ENCODE measurements around the gene USP21. TPM values are rescaled to one million over a fixed set of nuclear protein-coding genes. Genes with fewer than 3 reads are reported as not detected.
A peak's percentile ranks its signal among the peaks of the same experiment; 100 is the strongest.

USP21 gene
- total RNA-seq, 1 experiment from 2014 or later = 43.9 TPM

DNA sequence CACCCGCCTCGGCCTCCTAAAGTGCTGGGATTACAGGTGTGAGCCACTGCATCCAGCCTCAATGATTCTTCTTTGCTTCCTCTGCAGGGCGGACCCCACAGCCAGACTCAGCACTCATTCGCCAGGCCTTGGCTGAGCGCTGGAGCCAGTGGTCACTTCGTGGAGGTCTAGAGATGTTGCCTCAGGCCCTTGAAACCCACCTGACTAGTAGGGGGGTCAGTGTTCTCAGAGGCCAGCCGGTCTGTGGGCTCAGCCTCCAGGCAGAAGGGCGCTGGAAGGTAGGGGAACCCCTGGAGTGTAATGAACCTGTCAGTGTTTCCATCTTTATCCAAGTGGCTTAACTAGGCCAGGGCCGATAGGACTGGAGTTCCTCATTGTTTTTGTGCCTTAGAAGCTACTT lies 9.6 kb downstream of the USP21 start:
- no peak overlapping the region for H3K9ac ChIP-seq (ENCODE audit: low read length)
- peaks cover 34% of the 10 kb centered on the region for H3K4me1 ChIP-seq (ENCODE audit: low read length)
- no peak overlapping the region for H3K4me3 ChIP-seq (ENCODE audit: low read length)
- H3K27ac ChIP-seq (ENCODE audit: low read length) = no peak overlapping the region
- no peaks in the 10 kb centered on the region for H4K20me1 ChIP-seq (ENCODE audit: insufficient read depth, low read depth, low read length)
- H3K4me2 ChIP-seq (ENCODE audit: low read depth, low read length, poor library complexity, severe bottlenecking) = no peak overlapping the region
- H3K9me3 ChIP-seq (ENCODE audit: low read length) = no peaks in the 10 kb centered on the region
- peaks cover 24% of the 10 kb centered on the region for H3K36me3 ChIP-seq (ENCODE audit: insufficient read depth, low read length)
- H3K9me2 ChIP-seq (replicated peaks; ENCODE audit: insufficient read depth, low read length) = no peaks in the 10 kb centered on the region
- H3K27me3 ChIP-seq (ENCODE audit: low read length) = no peaks in the 10 kb centered on the region
- DNase-seq = no peak
- H3K79me2 ChIP-seq (ENCODE audit: low read length) = peaks cover 11% of the 10 kb centered on the region
- no peak overlapping the region for H2AFZ ChIP-seq (ENCODE audit: low read length)

DNA sequence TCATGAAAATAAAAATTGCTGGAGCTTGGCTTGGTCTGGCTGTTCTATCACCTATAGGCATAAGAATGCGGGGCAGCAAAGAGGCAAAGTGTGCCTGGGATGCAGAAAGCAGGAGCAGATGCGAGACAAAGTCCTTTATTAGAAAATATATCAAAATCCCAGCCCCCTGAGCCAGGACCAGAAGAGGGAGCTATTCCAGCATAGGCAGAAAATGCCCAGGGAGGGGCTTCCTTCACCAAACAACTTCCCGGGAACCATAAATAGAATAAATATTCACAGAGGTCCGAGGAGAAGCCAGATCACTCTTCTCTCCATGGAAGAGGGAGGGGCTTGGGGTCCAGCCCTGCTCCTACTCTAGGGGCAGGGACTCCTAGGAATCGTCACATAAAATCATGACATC lies 11.9 kb downstream of the USP21 start:
- Histone ChIP-seq H3K9ac (ENCODE audit: low read length) (0 out of 2 replicates have a peak overlapping the region, but pooled peaks have one; percentile 24), H3K79me2 (ENCODE audit: low read length) (peaks cover 19% of the 10 kb centered on the region), H3K9me2 (replicated peaks; ENCODE audit: insufficient read depth, low read length) (no peaks in the 10 kb centered on the region), H3K4me1 (ENCODE audit: low read length) (peaks cover 22% of the 10 kb centered on the region), H4K20me1 (ENCODE audit: insufficient read depth, low read depth, low read length) (no peaks in the 10 kb centered on the region), H3K27ac (ENCODE audit: low read length) (no peak overlapping the region), H3K9me3 (ENCODE audit: low read length) (no peaks in the 10 kb centered on the region), H3K4me2 (ENCODE audit: low read depth, low read length, poor library complexity, severe bottlenecking) (no peak overlapping the region), H3K4me3 (ENCODE audit: low read length) (no peak overlapping the region), H3K27me3 (ENCODE audit: low read length) (no peaks in the 10 kb centered on the region), H3K36me3 (ENCODE audit: insufficient read depth, low read length) (peaks cover 24% of the 10 kb centered on the region), H2AFZ (ENCODE audit: low read length) (no peak overlapping the region)
- DNase-seq = no peak

DNA sequence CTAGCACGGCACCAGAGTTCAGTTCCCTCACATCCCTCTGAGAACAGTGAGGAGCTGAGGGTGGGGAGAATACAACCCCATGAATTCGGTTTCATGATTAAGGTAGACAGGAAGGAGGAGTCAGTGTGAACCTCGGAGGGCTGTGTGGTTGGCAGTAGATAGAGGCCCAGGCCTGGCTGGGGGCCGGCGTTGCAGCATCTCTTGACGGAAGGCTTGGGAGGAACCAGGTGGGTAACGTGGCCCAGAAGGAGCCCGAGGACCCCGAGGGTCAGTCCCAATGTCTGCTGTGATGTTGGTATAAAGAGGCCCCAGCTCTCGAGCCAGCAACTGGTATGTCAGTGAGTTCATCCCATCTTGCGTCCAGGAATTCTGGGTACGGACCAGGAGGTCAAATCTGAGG lies 12.4 kb downstream of the USP21 start:
- Histone ChIP-seq H3K4me3 (ENCODE audit: low read length) (no peak overlapping the region), H3K9me2 (replicated peaks; ENCODE audit: insufficient read depth, low read length) (no peaks in the 10 kb centered on the region), H2AFZ (ENCODE audit: low read length) (no peak overlapping the region), H3K79me2 (ENCODE audit: low read length) (peaks cover 24% of the 10 kb centered on the region), H4K20me1 (ENCODE audit: insufficient read depth, low read depth, low read length) (no peaks in the 10 kb centered on the region), H3K4me1 (ENCODE audit: low read length) (peaks cover 24% of the 10 kb centered on the region), H3K4me2 (ENCODE audit: low read depth, low read length, poor library complexity, severe bottlenecking) (no peak overlapping the region), H3K36me3 (ENCODE audit: insufficient read depth, low read length) (peaks cover 24% of the 10 kb centered on the region), H3K9ac (ENCODE audit: low read length) (no peak overlapping the region), H3K27ac (ENCODE audit: low read length) (no peak overlapping the region), H3K9me3 (ENCODE audit: low read length) (no peaks in the 10 kb centered on the region), H3K27me3 (ENCODE audit: low read length) (no peaks in the 10 kb centered on the region)
- no peak for DNase-seq

DNA sequence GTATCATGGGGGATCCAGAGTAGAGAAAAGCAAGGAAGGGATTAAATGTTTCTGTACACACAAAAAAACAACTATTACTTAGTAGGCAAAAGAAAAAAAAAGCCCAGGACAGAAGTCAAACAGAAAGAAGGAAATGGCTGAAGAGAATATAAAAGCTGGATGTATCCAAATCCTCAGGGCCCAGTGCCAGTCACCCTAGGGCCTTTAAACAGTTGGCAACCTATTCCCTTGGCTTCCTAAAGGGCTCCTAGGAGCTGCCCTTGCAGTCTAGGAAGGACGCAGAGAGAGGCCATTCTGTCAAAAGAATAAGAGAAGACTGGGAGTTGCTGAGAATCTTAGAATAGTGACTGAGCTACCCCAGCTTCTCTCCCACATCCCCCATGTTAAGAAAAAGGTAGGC lies 13.0 kb downstream of the USP21 start:
- Histone ChIP-seq H3K9ac (ENCODE audit: low read length) (no peak overlapping the region), H3K79me2 (ENCODE audit: low read length) (peaks cover 21% of the 10 kb centered on the region), H3K27me3 (ENCODE audit: low read length) (no peaks in the 10 kb centered on the region), H3K36me3 (ENCODE audit: insufficient read depth, low read length) (peaks cover 24% of the 10 kb centered on the region), H3K9me2 (replicated peaks; ENCODE audit: insufficient read depth, low read length) (no peaks in the 10 kb centered on the region), H4K20me1 (ENCODE audit: insufficient read depth, low read depth, low read length) (no peaks in the 10 kb centered on the region), H3K27ac (ENCODE audit: low read length) (no peak overlapping the region), H3K4me1 (ENCODE audit: low read length) (peaks cover 22% of the 10 kb centered on the region), H2AFZ (ENCODE audit: low read length) (no peak overlapping the region), H3K4me3 (ENCODE audit: low read length) (no peak overlapping the region), H3K9me3 (ENCODE audit: low read length) (no peaks in the 10 kb centered on the region), H3K4me2 (ENCODE audit: low read depth, low read length, poor library complexity, severe bottlenecking) (no peak overlapping the region)
- DNase-seq = no peak

DNA sequence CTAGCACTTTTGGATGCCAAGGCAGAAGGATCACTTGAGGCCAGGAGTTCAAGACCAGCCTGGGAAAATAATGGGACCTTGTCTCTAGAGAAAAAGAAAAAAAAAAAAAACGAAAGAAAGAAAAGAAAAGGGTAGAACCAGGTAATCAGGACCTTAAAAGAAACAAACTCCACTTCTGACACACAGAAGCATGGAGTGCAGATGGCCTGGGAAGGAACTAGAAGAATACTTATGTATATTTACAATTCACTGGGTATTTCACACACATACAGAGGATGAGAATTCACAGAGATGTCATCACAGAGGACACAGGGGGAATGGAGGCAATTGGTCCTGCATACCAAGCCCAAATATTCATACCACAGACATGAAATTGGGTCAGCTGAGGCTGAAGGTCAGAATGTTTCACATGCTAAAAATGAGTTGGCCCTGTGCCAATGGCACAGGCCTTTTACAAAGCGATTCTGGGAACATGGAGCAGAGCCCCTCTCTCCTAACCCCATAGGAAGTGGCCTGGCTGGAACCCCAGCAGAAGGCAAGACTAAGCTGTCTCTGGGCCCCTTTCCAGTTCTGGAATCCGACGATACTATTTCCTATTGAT lies 13.6 kb downstream of the USP21 start:
- Histone ChIP-seq H3K9me3 (ENCODE audit: low read length) (no peaks in the 10 kb centered on the region), H3K79me2 (ENCODE audit: low read length) (peaks cover 20% of the 10 kb centered on the region), H3K27ac (ENCODE audit: low read length) (no peak overlapping the region), H3K9ac (ENCODE audit: low read length) (no peak overlapping the region), H3K4me3 (ENCODE audit: low read length) (no peak overlapping the region), H2AFZ (ENCODE audit: low read length) (no peak overlapping the region), H3K27me3 (ENCODE audit: low read length) (no peaks in the 10 kb centered on the region), H3K36me3 (ENCODE audit: insufficient read depth, low read length) (peaks cover 24% of the 10 kb centered on the region), H4K20me1 (ENCODE audit: insufficient read depth, low read depth, low read length) (no peaks in the 10 kb centered on the region), H3K4me1 (ENCODE audit: low read length) (peaks cover 22% of the 10 kb centered on the region), H3K4me2 (ENCODE audit: low read depth, low read length, poor library complexity, severe bottlenecking) (no peak overlapping the region), H3K9me2 (replicated peaks; ENCODE audit: insufficient read depth, low read length) (no peaks in the 10 kb centered on the region)
- no peak for DNase-seq

DNA sequence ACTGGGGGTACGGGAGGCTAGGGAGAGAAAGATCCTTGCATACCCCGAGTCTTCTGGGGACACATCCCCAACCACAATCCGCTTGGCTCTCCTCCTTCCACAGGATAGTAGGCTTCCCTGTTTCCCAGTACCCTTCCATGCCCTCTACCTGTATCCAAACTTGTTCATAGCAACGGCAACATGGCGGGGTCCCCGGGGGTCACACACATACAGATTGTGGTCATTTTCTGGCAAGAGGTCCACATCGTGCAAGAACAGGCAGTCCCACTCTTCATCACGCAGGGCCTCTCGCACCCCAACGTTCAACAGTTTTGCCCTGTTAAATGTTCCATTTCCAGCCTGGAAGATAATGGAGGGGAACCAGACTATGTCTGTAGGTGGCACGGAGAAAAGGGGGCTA lies 14.4 kb downstream of the USP21 start:
- no peak for DNase-seq
- Histone ChIP-seq H2AFZ (ENCODE audit: low read length) (no peak overlapping the region), H3K9me2 (replicated peaks; ENCODE audit: insufficient read depth, low read length) (no peaks in the 10 kb centered on the region), H3K27ac (ENCODE audit: low read length) (no peak overlapping the region), H3K4me1 (ENCODE audit: low read length) (peaks cover 25% of the 10 kb centered on the region), H3K79me2 (ENCODE audit: low read length) (peaks cover 15% of the 10 kb centered on the region), H3K4me3 (ENCODE audit: low read length) (no peak overlapping the region), H3K36me3 (ENCODE audit: insufficient read depth, low read length) (peaks cover 24% of the 10 kb centered on the region), H3K4me2 (ENCODE audit: low read depth, low read length, poor library complexity, severe bottlenecking) (no peak overlapping the region), H4K20me1 (ENCODE audit: insufficient read depth, low read depth, low read length) (no peaks in the 10 kb centered on the region), H3K9me3 (ENCODE audit: low read length) (no peaks in the 10 kb centered on the region), H3K27me3 (ENCODE audit: low read length) (no peaks in the 10 kb centered on the region), H3K9ac (ENCODE audit: low read length) (no peak overlapping the region)

DNA sequence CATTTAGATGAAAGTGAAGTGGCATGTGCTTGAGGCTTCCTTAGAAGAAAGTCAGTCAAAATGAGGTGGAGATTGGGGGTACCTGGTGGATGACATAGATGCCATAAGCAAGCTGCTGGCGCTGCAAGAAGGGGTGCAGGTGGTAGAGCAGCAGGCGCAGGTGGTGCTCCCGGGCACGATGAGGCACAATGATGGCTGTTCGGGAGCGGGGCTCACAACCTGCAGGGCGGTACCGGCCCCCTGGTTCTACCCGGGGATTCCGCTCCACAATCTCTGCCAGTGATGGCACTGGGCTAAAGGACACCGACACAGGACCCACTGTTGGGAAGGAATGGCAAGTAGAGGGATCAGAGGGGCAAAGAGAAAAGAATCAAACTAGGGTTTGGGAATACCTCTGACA lies 15.6 kb downstream of the USP21 start:
- peaks cover 15% of the 10 kb centered on the region for H3K79me2 ChIP-seq (ENCODE audit: low read length)
- H4K20me1 ChIP-seq (ENCODE audit: insufficient read depth, low read depth, low read length) = no peaks in the 10 kb centered on the region
- no peaks in the 10 kb centered on the region for H3K27me3 ChIP-seq (ENCODE audit: low read length)
- no peak overlapping the region for H3K4me3 ChIP-seq (ENCODE audit: low read length)
- no peak overlapping the region for H3K4me2 ChIP-seq (ENCODE audit: low read depth, low read length, poor library complexity, severe bottlenecking)
- peaks cover 20% of the 10 kb centered on the region for H3K36me3 ChIP-seq (ENCODE audit: insufficient read depth, low read length)
- H3K9me2 ChIP-seq (replicated peaks; ENCODE audit: insufficient read depth, low read length) = no peaks in the 10 kb centered on the region
- H3K27ac ChIP-seq (ENCODE audit: low read length) = no peak overlapping the region
- H2AFZ ChIP-seq (ENCODE audit: low read length) = no peak overlapping the region
- no peaks in the 10 kb centered on the region for H3K9me3 ChIP-seq (ENCODE audit: low read length)
- DNase-seq = no peak
- no peak overlapping the region for H3K9ac ChIP-seq (ENCODE audit: low read length)
- H3K4me1 ChIP-seq (ENCODE audit: low read length) = peaks cover 25% of the 10 kb centered on the region

DNA sequence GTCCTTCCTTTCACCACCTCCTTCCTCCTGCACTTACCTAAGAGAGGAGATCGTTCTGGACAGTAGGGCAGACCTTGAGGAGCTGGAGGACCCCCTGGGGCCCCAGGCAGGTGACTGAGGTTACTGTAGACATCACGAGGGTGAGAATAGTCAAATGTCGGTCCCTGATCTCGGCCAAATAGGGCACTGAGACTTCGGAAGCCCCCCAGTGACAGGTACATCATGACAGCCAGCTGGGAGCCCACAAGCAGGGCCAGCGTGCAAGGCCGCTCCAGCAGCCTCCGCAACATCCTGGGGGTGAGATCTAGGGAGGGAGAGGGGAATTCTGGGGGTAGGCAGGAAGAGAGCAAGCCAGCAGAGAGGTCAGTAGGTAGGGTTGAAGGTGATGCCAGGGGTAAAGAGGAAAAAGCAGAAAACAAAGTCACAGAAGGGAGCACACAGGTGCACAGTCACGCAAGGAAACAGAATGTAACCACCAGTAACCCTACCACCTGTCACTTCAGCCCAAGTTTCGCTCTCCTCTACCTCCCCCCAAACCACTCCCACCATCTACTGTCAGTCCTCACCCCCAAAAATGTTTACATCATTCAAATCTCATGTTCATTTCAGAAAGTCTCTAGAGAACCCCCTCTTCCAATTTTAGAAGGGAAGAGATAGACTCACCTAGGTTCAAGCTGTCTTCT lies 16.6 kb downstream of the USP21 start:
- H3K36me3 ChIP-seq (ENCODE audit: insufficient read depth, low read length) = peaks cover 19% of the 10 kb centered on the region
- H4K20me1 ChIP-seq (ENCODE audit: insufficient read depth, low read depth, low read length) = no peaks in the 10 kb centered on the region
- peak overlapping the region; percentile 98 for H3K4me2 ChIP-seq (ENCODE audit: low read depth, low read length, poor library complexity, severe bottlenecking)
- H3K4me1 ChIP-seq (ENCODE audit: low read length) = peaks cover 25% of the 10 kb centered on the region
- H3K27ac ChIP-seq (ENCODE audit: low read length) = peak overlapping the region; percentile 58
- no peaks in the 10 kb centered on the region for H3K9me2 ChIP-seq (replicated peaks; ENCODE audit: insufficient read depth, low read length)
- peaks cover 15% of the 10 kb centered on the region for H3K79me2 ChIP-seq (ENCODE audit: low read length)
- H2AFZ ChIP-seq (ENCODE audit: low read length) = no peak overlapping the region
- peak overlapping the region; percentile 86 for H3K4me3 ChIP-seq (ENCODE audit: low read length)
- H3K27me3 ChIP-seq (ENCODE audit: low read length) = no peaks in the 10 kb centered on the region
- no peak for DNase-seq
- H3K9me3 ChIP-seq (ENCODE audit: low read length) = no peaks in the 10 kb centered on the region
- H3K9ac ChIP-seq (ENCODE audit: low read length) = peak overlapping the region; percentile 79
